ENCODE measurements around the gene HNF1A.

- TF ChIP-seq CTCF (IDR thresholded peaks at IDR 0.05; ENCODE audit: extremely low read depth in 1 of 2, insufficient read depth in 1 of 2, low read depth in 1 of 2, low read length in 2 of 2) (no peak), EZH2 (IDR thresholded peaks at IDR 0.05; ENCODE audit: borderline replicate concordance, low read depth, low read length, severe bottlenecking) (no peak), JUN (IDR thresholded peaks at IDR 0.05; ENCODE audit: borderline replicate concordance, insufficient read depth, insufficient read length, low read depth) (no peak), POLR2AphosphoS5 (IDR thresholded peaks at IDR 0.05; ENCODE audit: insufficient read depth, low read depth, low read length) (no peak), MYC (IDR thresholded peaks at IDR 0.05; ENCODE audit: low read depth, low read length) (no peak), POLR2A (IDR thresholded peaks at IDR 0.05; ENCODE audit: low read depth, low read length) (no peak), FOS (IDR thresholded peaks at IDR 0.05; ENCODE audit: borderline replicate concordance, insufficient read depth, low read length) (no peak)
- TF ChIP-seq, protein P1, sequence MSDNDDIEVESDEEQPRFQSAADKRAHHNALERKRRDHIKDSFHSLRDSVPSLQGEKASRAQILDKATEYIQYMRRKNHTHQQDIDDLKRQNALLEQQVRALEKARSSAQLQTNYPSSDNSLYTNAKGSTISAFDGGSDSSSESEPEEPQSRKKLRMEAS (IDR thresholded peaks at IDR 0.05; ENCODE audit: insufficient read depth, insufficient read length): no peak
Observed at GRCh38 chr12:120994059-120994458, 15.7 kb downstream of the HNF1A start.

Measured in endothelial cell of umbilical vein (primary cell).